WTC11 (cell line): Measurements from ENCODE around the gene WWC1. TPM values are rescaled to one million over a fixed set of nuclear protein-coding genes. Genes with fewer than 3 reads are reported as not detected.
A peak's percentile ranks its signal among the peaks of the same experiment; 100 is the strongest.

ENCODE experiments used
- ATAC-seq: fragments of 200-7000 bp; cut with Tn5 transposase; 2 replicates; pipeline ENCODE4 v1.10.0; 2021; ENCODE audit warnings: mild to moderate bottlenecking, moderate library complexity
- CTCF ChIA-PET: fragments of 300-600 bp; sonication (Branson Sonifier 250); formaldehyde crosslinking; loops from one replicate; lab custom pipeline; 2021; ENCODE audit warnings: antibody characterized with exemption; lab: Charles Lee
- POLR2A ChIA-PET: fragments of 350-600 bp; sonication (Branson Sonifier 250); formaldehyde crosslinking; loops from one replicate; lab custom pipeline; 2021; ENCODE audit warnings: antibody characterized with exemption; lab: Charles Lee
- DNase-seq: peaks from one replicate; pipeline ENCODE4 v3.0.0; 2021; ENCODE audit warnings: low spot score
- H3K27ac Mint-ChIP-seq: 2 replicates; pipeline ENCODE4 v1.8.0; 2021; ENCODE audit warnings: mixed read lengths
- H3K27me3 Mint-ChIP-seq: 2 replicates; pipeline ENCODE4 v1.8.0; 2021; ENCODE audit warnings: low read depth, mild to moderate bottlenecking, moderate library complexity, mixed read lengths
- H3K36me3 Mint-ChIP-seq: 2 replicates; pipeline ENCODE4 v1.8.0; 2021; ENCODE audit warnings: mixed read lengths
- H3K4me1 Mint-ChIP-seq: 2 replicates; pipeline ENCODE4 v1.8.0; 2022; ENCODE audit warnings: mixed read lengths
- H3K4me3 Mint-ChIP-seq: 2 replicates; pipeline ENCODE4 v1.8.0; 2021; ENCODE audit warnings: mild to moderate bottlenecking, moderate library complexity, mixed read lengths
- H3K9me3 Mint-ChIP-seq: 2 replicates; pipeline ENCODE4 v1.8.0; 2021; ENCODE audit warnings: mixed read lengths
- E2F4 ChIP-seq: sonication (generic); formaldehyde crosslinking; IDR thresholded peaks from 2 replicates; pipeline ENCODE4 v1.8.1; 2022; ENCODE audit warnings: low read depth, mild to moderate bottlenecking, moderate library complexity, missing genetic modification reagents, borderline replicate concordance
- ELF4 ChIP-seq: sonication (generic); formaldehyde crosslinking; IDR thresholded peaks from 2 replicates; pipeline ENCODE4 v1.8.1; 2022; ENCODE audit warnings: low read depth, mild to moderate bottlenecking, moderate library complexity, missing genetic modification reagents
- ETV6 ChIP-seq: sonication (generic); formaldehyde crosslinking; IDR thresholded peaks from 2 replicates; pipeline ENCODE4 v1.8.1; 2022; ENCODE audit warnings: mild to moderate bottlenecking, missing genetic modification reagents
- FOXJ3 ChIP-seq: sonication (generic); formaldehyde crosslinking; IDR thresholded peaks from 2 replicates; pipeline ENCODE4 v1.9.0; 2021; ENCODE audit warnings: missing genetic modification reagents, mild to moderate bottlenecking, borderline replicate concordance
- FOXP1 ChIP-seq: sonication (generic); formaldehyde crosslinking; IDR thresholded peaks from 2 replicates; pipeline ENCODE4 v1.8.0; 2022; ENCODE audit warnings: missing genetic modification reagents, mild to moderate bottlenecking, moderate library complexity, borderline replicate concordance
- GABPB1 ChIP-seq: sonication (generic); formaldehyde crosslinking; IDR thresholded peaks from 2 replicates; pipeline ENCODE4 v1.8.1; 2023; ENCODE audit warnings: mild to moderate bottlenecking, missing genetic modification reagents
- PREB ChIP-seq: sonication (generic); formaldehyde crosslinking; IDR thresholded peaks from 2 replicates; pipeline ENCODE4 v1.8.1; 2022; ENCODE audit warnings: mild to moderate bottlenecking, missing genetic modification reagents, moderate library complexity, borderline replicate concordance
- RELA ChIP-seq: sonication (generic); formaldehyde crosslinking; IDR thresholded peaks from 2 replicates; pipeline ENCODE4 v1.8.1; 2022; ENCODE audit warnings: missing genetic modification reagents, mild to moderate bottlenecking, borderline replicate concordance
- SOX15 ChIP-seq: fragments of 250-450 bp; sonication (Bioruptor Pico); IDR thresholded peaks from 2 replicates; pipeline ENCODE4 v1.9.0; 2021; ENCODE audit warnings: mild to moderate bottlenecking
- USF2 ChIP-seq: sonication (generic); formaldehyde crosslinking; IDR thresholded peaks from 2 replicates; pipeline ENCODE4 v1.8.1; 2023; ENCODE audit warnings: mild to moderate bottlenecking, missing genetic modification reagents, moderate library complexity
- ZNF263 ChIP-seq: sonication (generic); formaldehyde crosslinking; IDR thresholded peaks from 2 replicates; pipeline ENCODE4 v1.8.1; 2022; ENCODE audit warnings: low read depth, mild to moderate bottlenecking, moderate library complexity, missing genetic modification reagents
- ZNF532 ChIP-seq: fragments of 250-450 bp; sonication (Bioruptor Pico); IDR thresholded peaks from 2 replicates; pipeline ENCODE4 v1.9.0; 2021; ENCODE audit warnings: mild to moderate bottlenecking, borderline replicate concordance
- ZSCAN18 ChIP-seq: fragments of 250-450 bp; sonication (Bioruptor Pico); IDR thresholded peaks from 2 replicates; pipeline ENCODE4 v2.1.2; 2022; ENCODE audit warnings: mild to moderate bottlenecking, moderate library complexity
- total RNA-seq: library from RNA; stranded (reverse); gene quantifications from 3 replicates; pipeline ENCODE4 v1.2.3, GENCODE V29; 2021
- TF ChIP-seq, protein P1 (sequence below): fragments of 200-600 bp; IDR thresholded peaks from 2 replicates; pipeline ENCODE4 v1.8.0; 2022; ENCODE audit warnings: antibody characterized with exemption
- TF ChIP-seq, protein P2 (sequence below): sonication (generic); formaldehyde crosslinking; IDR thresholded peaks from 2 replicates; pipeline ENCODE4 v1.8.0; 2022; ENCODE audit warnings: mild to moderate bottlenecking, missing genetic modification reagents
- TF ChIP-seq, protein P3 (sequence below): sonication (generic); formaldehyde crosslinking; IDR thresholded peaks from 2 replicates; pipeline ENCODE4 v1.8.1; 2023; ENCODE audit warnings: mild to moderate bottlenecking, missing genetic modification reagents, borderline replicate concordance
- TF ChIP-seq, protein P4 (sequence below): fragments of 250-450 bp; sonication (Bioruptor Pico); IDR thresholded peaks from 2 replicates; pipeline ENCODE4 v1.9.0; 2021; ENCODE audit warnings: mild to moderate bottlenecking

The WWC1 gene
- total RNA-seq, 1 experiment from 2014 or later: 48.4 TPM

DNA sequence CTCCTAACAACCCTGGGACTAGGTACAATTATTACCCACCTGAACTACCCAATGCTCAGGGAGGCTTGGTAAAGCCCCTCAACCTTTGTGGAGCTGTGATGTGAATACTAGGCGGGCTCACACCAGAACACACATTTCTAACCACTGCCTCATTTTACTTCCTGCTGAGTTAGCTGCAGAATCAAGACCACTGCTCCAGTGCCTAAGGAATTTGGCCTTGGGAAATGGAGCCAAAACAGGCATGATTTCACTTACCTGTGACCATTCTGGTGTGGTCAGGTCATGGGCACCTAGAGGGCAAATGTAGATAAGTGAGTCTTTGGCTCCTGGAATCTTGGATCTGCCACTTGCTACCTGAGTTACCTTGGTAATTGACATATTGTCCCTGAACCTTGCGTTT is 5.2 kb downstream of the WWC1 start:
- H3K9me3 Mint-ChIP-seq: no peaks in the 10 kb centered on the region
- peaks cover 69% of the 10 kb centered on the region for H3K4me1 Mint-ChIP-seq
- no peak overlapping the region for H3K4me3 Mint-ChIP-seq
- no peak for ATAC-seq
- ChIA-PET CTCF (interaction anchor here (1.8 to 3.6 kb wide), 3 partner anchors 8 to 125 kb away, joined by 10 to 48 read pairs (median 18); no protein-coding TSS in a partner anchor), POLR2A (no interaction called here)
- no peaks in the 10 kb centered on the region for H3K27me3 Mint-ChIP-seq
- H3K36me3 Mint-ChIP-seq: no peaks in the 10 kb centered on the region
- no peak for TF ChIP-seq E2F4
- no peak for TF ChIP-seq ZNF532
- TF ChIP-seq PREB (CRISPR knock-in tag): no peak
- TF ChIP-seq GABPB1: no peak
- no peak overlapping the region for H3K27ac Mint-ChIP-seq
- no peak for DNase-seq

- H3K27me3 Mint-ChIP-seq: no peaks in the 10 kb centered on the region
- H3K36me3 Mint-ChIP-seq: no peaks in the 10 kb centered on the region
- 0 out of 2 replicates have a peak overlapping the region, but pooled peaks have one; percentile 17 for H3K27ac Mint-ChIP-seq
- ATAC-seq: no peak
- DNase-seq: no peak
- H3K4me1 Mint-ChIP-seq: peaks cover 82% of the 10 kb centered on the region
- H3K4me3 Mint-ChIP-seq: no peak overlapping the region
- ChIA-PET POLR2A (no interaction called here), CTCF (interaction anchor here (2.4 kb wide), 1 partner anchor 12 kb away, joined by 9 read pairs; no protein-coding TSS in a partner anchor)
- H3K9me3 Mint-ChIP-seq: no peaks in the 10 kb centered on the region
- TF ChIP-seq ZNF263 (CRISPR knock-in tag): no peak
- no peak for TF ChIP-seq ETV6 (CRISPR knock-in tag)
- TF ChIP-seq USF2: no peak
- no peak for TF ChIP-seq FOXJ3
- TF ChIP-seq, protein P1, sequence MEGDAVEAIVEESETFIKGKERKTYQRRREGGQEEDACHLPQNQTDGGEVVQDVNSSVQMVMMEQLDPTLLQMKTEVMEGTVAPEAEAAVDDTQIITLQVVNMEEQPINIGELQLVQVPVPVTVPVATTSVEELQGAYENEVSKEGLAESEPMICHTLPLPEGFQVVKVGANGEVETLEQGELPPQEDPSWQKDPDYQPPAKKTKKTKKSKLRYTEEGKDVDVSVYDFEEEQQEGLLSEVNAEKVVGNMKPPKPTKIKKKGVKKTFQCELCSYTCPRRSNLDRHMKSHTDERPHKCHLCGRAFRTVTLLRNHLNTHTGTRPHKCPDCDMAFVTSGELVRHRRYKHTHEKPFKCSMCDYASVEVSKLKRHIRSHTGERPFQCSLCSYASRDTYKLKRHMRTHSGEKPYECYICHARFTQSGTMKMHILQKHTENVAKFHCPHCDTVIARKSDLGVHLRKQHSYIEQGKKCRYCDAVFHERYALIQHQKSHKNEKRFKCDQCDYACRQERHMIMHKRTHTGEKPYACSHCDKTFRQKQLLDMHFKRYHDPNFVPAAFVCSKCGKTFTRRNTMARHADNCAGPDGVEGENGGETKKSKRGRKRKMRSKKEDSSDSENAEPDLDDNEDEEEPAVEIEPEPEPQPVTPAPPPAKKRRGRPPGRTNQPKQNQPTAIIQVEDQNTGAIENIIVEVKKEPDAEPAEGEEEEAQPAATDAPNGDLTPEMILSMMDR: no peak
- no peak for TF ChIP-seq RELA (CRISPR knock-in tag)
- TF ChIP-seq, protein P2, sequence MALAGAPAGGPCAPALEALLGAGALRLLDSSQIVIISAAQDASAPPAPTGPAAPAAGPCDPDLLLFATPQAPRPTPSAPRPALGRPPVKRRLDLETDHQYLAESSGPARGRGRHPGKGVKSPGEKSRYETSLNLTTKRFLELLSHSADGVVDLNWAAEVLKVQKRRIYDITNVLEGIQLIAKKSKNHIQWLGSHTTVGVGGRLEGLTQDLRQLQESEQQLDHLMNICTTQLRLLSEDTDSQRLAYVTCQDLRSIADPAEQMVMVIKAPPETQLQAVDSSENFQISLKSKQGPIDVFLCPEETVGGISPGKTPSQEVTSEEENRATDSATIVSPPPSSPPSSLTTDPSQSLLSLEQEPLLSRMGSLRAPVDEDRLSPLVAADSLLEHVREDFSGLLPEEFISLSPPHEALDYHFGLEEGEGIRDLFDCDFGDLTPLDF (CRISPR knock-in tag): no peak
- TF ChIP-seq ELF4 (CRISPR knock-in tag): no peak
- TF ChIP-seq, protein P3, sequence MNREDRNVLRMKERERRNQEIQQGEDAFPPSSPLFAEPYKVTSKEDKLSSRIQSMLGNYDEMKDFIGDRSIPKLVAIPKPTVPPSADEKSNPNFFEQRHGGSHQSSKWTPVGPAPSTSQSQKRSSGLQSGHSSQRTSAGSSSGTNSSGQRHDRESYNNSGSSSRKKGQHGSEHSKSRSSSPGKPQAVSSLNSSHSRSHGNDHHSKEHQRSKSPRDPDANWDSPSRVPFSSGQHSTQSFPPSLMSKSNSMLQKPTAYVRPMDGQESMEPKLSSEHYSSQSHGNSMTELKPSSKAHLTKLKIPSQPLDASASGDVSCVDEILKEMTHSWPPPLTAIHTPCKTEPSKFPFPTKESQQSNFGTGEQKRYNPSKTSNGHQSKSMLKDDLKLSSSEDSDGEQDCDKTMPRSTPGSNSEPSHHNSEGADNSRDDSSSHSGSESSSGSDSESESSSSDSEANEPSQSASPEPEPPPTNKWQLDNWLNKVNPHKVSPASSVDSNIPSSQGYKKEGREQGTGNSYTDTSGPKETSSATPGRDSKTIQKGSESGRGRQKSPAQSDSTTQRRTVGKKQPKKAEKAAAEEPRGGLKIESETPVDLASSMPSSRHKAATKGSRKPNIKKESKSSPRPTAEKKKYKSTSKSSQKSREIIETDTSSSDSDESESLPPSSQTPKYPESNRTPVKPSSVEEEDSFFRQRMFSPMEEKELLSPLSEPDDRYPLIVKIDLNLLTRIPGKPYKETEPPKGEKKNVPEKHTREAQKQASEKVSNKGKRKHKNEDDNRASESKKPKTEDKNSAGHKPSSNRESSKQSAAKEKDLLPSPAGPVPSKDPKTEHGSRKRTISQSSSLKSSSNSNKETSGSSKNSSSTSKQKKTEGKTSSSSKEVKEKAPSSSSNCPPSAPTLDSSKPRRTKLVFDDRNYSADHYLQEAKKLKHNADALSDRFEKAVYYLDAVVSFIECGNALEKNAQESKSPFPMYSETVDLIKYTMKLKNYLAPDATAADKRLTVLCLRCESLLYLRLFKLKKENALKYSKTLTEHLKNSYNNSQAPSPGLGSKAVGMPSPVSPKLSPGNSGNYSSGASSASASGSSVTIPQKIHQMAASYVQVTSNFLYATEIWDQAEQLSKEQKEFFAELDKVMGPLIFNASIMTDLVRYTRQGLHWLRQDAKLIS: no peak
- TF ChIP-seq SOX15 (CRISPR knock-in tag): no peak
- TF ChIP-seq, protein P4, sequence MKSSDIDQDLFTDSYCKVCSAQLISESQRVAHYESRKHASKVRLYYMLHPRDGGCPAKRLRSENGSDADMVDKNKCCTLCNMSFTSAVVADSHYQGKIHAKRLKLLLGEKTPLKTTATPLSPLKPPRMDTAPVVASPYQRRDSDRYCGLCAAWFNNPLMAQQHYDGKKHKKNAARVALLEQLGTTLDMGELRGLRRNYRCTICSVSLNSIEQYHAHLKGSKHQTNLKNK (CRISPR knock-in tag): no peak
- TF ChIP-seq ZSCAN18 (CRISPR knock-in tag): no peak
- TF ChIP-seq FOXP1 (CRISPR knock-in tag): no peak
Measured at GRCh38 chr5:168298949-168299348, 7.5 kb downstream of the WWC1 start.
